GM12878 (cell line): ENCODE results near the gene HPSE. TPM values are rescaled to one million over a fixed set of nuclear protein-coding genes. Genes with fewer than 3 reads are reported as not detected.

Experiments used
- ATAC-seq: fragments of 200-7000 bp; cut with Tn5 transposase; 3 replicates; pipeline ENCODE4 v1.9.1; 2020; ENCODE audit warnings: mild to moderate bottlenecking, moderate library complexity
- BruUV-seq: library from RNA; stranded (reverse); fragments of 400-500 nt; replicated peaks from 2 replicates; lab custom pipeline; 2021; lab: Mats Ljungman, UMichigan
- CTCF ChIA-PET: fragments of 300-600 bp; sonication (Branson Sonifier 250); formaldehyde crosslinking; extraction: SDS; loops from one replicate; lab custom pipeline; 2021; ENCODE audit warnings: inconsistent platforms; lab: Yijun Ruan, JAX
- POLR2A ChIA-PET: fragments of 350-600 bp; formaldehyde crosslinking; extraction: SDS; loops from one replicate; lab custom pipeline; 2021; ENCODE audit warnings: inconsistent platforms; lab: Charles Lee
- RAD21 ChIA-PET: fragments of 300-600 bp; sonication (Branson Sonifier 250); formaldehyde crosslinking; loops from one replicate; lab custom pipeline; 2023; ENCODE audit warnings: antibody characterized with exemption; ENCODE audit not compliant: unreplicated experiment; lab: Charles Lee
- SMC1A ChIA-PET: fragments of 300-600 bp; sonication (Branson Sonifier 250); formaldehyde crosslinking; loops from one replicate; lab custom pipeline; 2023; ENCODE audit not compliant: unreplicated experiment, uncharacterized antibody; lab: Charles Lee
- DNase-seq: peaks from one replicate; pipeline ENCODE4 v3.0.0-alpha.2; 2011; ENCODE audit warnings: low read depth, low spot score
- FAIRE-seq: peaks from 3 replicates; lab custom pipeline; 2011; peaks lifted over from hg19 to GRCh38; lab: Jason Lieb, UNC
- H2AFZ ChIP-seq: 2 replicates; pipeline ENCODE4 v1.6.0; 2011; ENCODE audit warnings: low read depth, low read length, control low read depth; ENCODE audit not compliant: control insufficient read depth
- H3K27ac ChIP-seq: 2 replicates; pipeline ENCODE4 v1.5.1; 2011; ENCODE audit warnings: control low read depth; ENCODE audit not compliant: control insufficient read depth, insufficient read depth
- H3K27me3 ChIP-seq, 2 experiments: replicated peaks in 1 of 2; 2 replicates each; pipeline versions ENCODE4 v1.6.0 to v1.6.1; 2011; ENCODE audit warnings: low read length in 1 of 2; ENCODE audit not compliant: control insufficient read depth in 2 of 2, insufficient read depth in 2 of 2
- H3K36me3 ChIP-seq, 2 experiments: 2 replicates each; pipeline ENCODE4 v1.5.1; 2011; ENCODE audit warnings: low read length in 1 of 2; ENCODE audit not compliant: control insufficient read depth in 2 of 2, insufficient read depth in 2 of 2
- H3K4me1 ChIP-seq: 2 replicates; pipeline ENCODE4 v1.6.1; 2011; ENCODE audit warnings: mild to moderate bottlenecking, low read length, moderate library complexity, mixed read lengths; ENCODE audit not compliant: control insufficient read depth, insufficient read depth
- H3K4me2 ChIP-seq: 2 replicates; pipeline ENCODE4 v1.6.0; 2011; ENCODE audit warnings: control low read depth; ENCODE audit not compliant: control insufficient read depth, insufficient read depth
- H3K4me3 ChIP-seq: fragments of 200-600 bp; sonication (generic); 2 replicates; pipeline ENCODE4 v1.5.1; 2016
- H3K79me2 ChIP-seq: 2 replicates; pipeline ENCODE4 v1.6.0; 2011; ENCODE audit warnings: low read length; ENCODE audit not compliant: control insufficient read depth, insufficient read depth
- H3K9ac ChIP-seq: 2 replicates; pipeline ENCODE4 v1.8.0; 2011; ENCODE audit warnings: low read length, control low read depth, mixed read lengths; ENCODE audit not compliant: control insufficient read depth, insufficient read depth
- H3K9me3 ChIP-seq: replicated peaks from 3 replicates; pipeline ENCODE4 v1.5.1; 2011; ENCODE audit warnings: mild to moderate bottlenecking, low read length; ENCODE audit not compliant: control insufficient read depth, insufficient read depth
- H4K20me1 ChIP-seq: 2 replicates; pipeline ENCODE4 v1.6.0; 2011; ENCODE audit not compliant: control insufficient read depth, insufficient read depth
- ATF7 ChIP-seq: fragments of 450-650 bp; IDR thresholded peaks from 2 replicates; pipeline ENCODE4 v1.6.1; 2016; ENCODE audit warnings: low read depth, mild to moderate bottlenecking
- CTCF ChIP-seq, 3 experiments: IDR thresholded peaks in 2 of 3; conservative IDR thresholded peaks in 1 of 3; 2 replicates each; pipeline ENCODE4 v1.5.1; 2011; ENCODE audit warnings: low read depth in 3 of 3, low read length in 3 of 3, mild to moderate bottlenecking in 3 of 3, control low read depth in 2 of 3, moderate library complexity in 2 of 3, inconsistent platforms in 1 of 3, mixed read lengths in 1 of 3; ENCODE audit not compliant: control insufficient read depth in 2 of 3, insufficient read depth in 1 of 3; ENCODE audit errors: extremely low read depth in 1 of 3
- ESRRA ChIP-seq: IDR thresholded peaks from 2 replicates; pipeline ENCODE4 v1.6.1; 2012; ENCODE audit warnings: mild to moderate bottlenecking, low read length, improper control_type of control experiment
- FOXK2 ChIP-seq: fragments of 450-650 bp; IDR thresholded peaks from 2 replicates; pipeline ENCODE4 v1.6.1; 2017; ENCODE audit warnings: mild to moderate bottlenecking, moderate library complexity
- GABPA ChIP-seq: IDR thresholded peaks from 2 replicates; pipeline ENCODE4 v1.6.1; 2014; ENCODE audit warnings: antibody characterized with exemption, low read depth, mild to moderate bottlenecking, inconsistent platforms
- PKNOX1 ChIP-seq: fragments of 450-650 bp; IDR thresholded peaks from 2 replicates; pipeline ENCODE4 v1.6.1; 2016; ENCODE audit warnings: mild to moderate bottlenecking
- POLR2AphosphoS5 ChIP-seq: IDR thresholded peaks from 2 replicates; pipeline ENCODE4 v1.6.1; 2011; ENCODE audit warnings: mild to moderate bottlenecking, low read length, inconsistent platforms
- RAD21 ChIP-seq: IDR thresholded peaks from 2 replicates; pipeline ENCODE4 v1.6.1; 2011; ENCODE audit warnings: mild to moderate bottlenecking, low read depth, low read length, moderate library complexity; ENCODE audit not compliant: insufficient read depth
- RELB ChIP-seq: fragments of 450-650 bp; IDR thresholded peaks from 2 replicates; pipeline ENCODE4 v1.6.1; 2017; ENCODE audit warnings: low read depth, mild to moderate bottlenecking, moderate library complexity
- SPI1 ChIP-seq: IDR thresholded peaks from 2 replicates; pipeline ENCODE4 v1.6.1; 2011; ENCODE audit warnings: low read depth, mild to moderate bottlenecking, low read length, moderate library complexity, borderline replicate concordance; ENCODE audit not compliant: insufficient read depth
- ZZZ3 ChIP-seq: IDR thresholded peaks from 2 replicates; pipeline ENCODE4 v1.6.1; 2011; ENCODE audit warnings: low read depth; ENCODE audit not compliant: control insufficient read depth, insufficient read length
- WGBS: methylation state at CpG from one replicate; pipeline ENCODE4 v1.1.6; 2016; ENCODE audit warnings: low lambda C conversion rate; ENCODE audit not compliant: insufficient replicate concordance, insufficient coverage; ENCODE audit errors: missing lambda C conversion rate; 5-methylcytosine and 5-hydroxymethylcytosine counted together
- in situ Hi-C: fragments of 300-500 bp; cut with MboI; formaldehyde crosslinking; loops from 9 replicates; pipeline ENCODE4 v1.14.3; 2018; ENCODE audit warnings: mixed read lengths
- intact Hi-C: fragments of 100-400 bp; cut with micrococcal nuclease; formaldehyde crosslinking; loops from one replicate; pipeline ENCODE4 v1.14.2; 2022; ENCODE audit not compliant: unreplicated experiment
- polyA plus RNA-seq, 11 experiments: library from polyadenylated mRNA; depleted of rRNA in 4 of 11; unstranded in 6 of 11; stranded (reverse) in 5 of 11; fragments of >200 nt; fragmentation: Nextera tagmentation in 4 of 11; fragmentation: Illumina TruSeq in 1 of 11; extraction: Ambion mirVana in 4 of 11; extraction: Trizol in 1 of 11; gene quantifications; 1 replicate in 1 of 11; 2 replicates in 10 of 11; pipeline versions ENCODE4 v1.2.1 to v1.2.3, GENCODE V29; 2011 to 2016; ENCODE audit warnings: inconsistent platforms in 2 of 11, missing spikeins in 2 of 11, low read depth in 1 of 11
- total RNA-seq, 4 experiments: library from RNA; depleted of rRNA in 3 of 4; stranded (reverse); fragments of >200 nt in 3 of 4; fragmentation: Illumina TruSeq in 1 of 4; extraction: Trizol in 1 of 4; gene quantifications; 2 replicates each; pipeline versions ENCODE4 v1.2.1 to v1.2.3, GENCODE V29; 2013 to 2021

Gene HPSE
- total and polyA plus RNA-seq, 10 of the 15 experiments (the other 5 are each of a cell fraction or from before 2014, with no cell fraction given), result 0.16 to 0.89 (median 0.58) TPM

GRCh38 chr4:83281307-83281706, 53.3 kb downstream of the HPSE start:
- POLR2A ChIA-PET, result interaction anchor here (0.6 to 2.2 kb wide), 10 partner anchors 9 to 244 kb away, joined by 3 to 9 read pairs (median 3); no protein-coding TSS in a partner anchor
- no peak for TF ChIP-seq FOXK2
- TF ChIP-seq SPI1, result no peak
- TF ChIP-seq ESRRA, result no peak
- no peak for TF ChIP-seq ZZZ3
- TF ChIP-seq RAD21, result 0 out of 2 replicates have a peak, but pooled peaks have one; percentile 13
- 0 out of 2 replicates have a peak, but pooled peaks have one; percentile 14 for TF ChIP-seq POLR2AphosphoS5
- no peak for TF ChIP-seq ATF7
- TF ChIP-seq RELB, result 0 out of 2 replicates have a peak, but pooled peaks have one; percentile 6
- peak; percentile 87 for TF ChIP-seq PKNOX1
- TF ChIP-seq CTCF (IDR thresholded peaks at IDR 0.05 in 2 of 3, conservative IDR thresholded peaks at IDR 0.05 in 1 of 3; ENCODE audit: control insufficient read depth in 2 of 3, extremely low read depth in 1 of 3, insufficient read depth in 1 of 3, low read depth in 3 of 3, low read length in 3 of 3), result peak; percentile 8 to 35 (median 17); a peak in 2 of 6 replicates
- TF ChIP-seq GABPA, result no peak
- Histone ChIP-seq H3K4me1 (peaks cover 13% of the 10 kb centered on the region), H2AFZ (no peak overlapping the region; the same call in 1 of the 2 replicates), H3K9ac (peak overlapping the region; percentile 49; the same call in 1 of the 2 replicates), H4K20me1 (no peaks in the 10 kb centered on the region), H3K27ac (peak overlapping the region; percentile 68), H3K9me3 (no peaks in the 10 kb centered on the region), H3K4me2 (peak overlapping the region; percentile 90), H3K36me3 (peaks cover 2 to 4% of the 10 kb centered on the region in 2 experiments; a peak in 3 of 4 replicates), H3K4me3 (peak overlapping the region; percentile 39; the same call in 1 of the 2 replicates), H3K27me3 (no peaks in the 10 kb centered on the region), H3K79me2 (peaks cover 38% of the 10 kb centered on the region)
- in situ Hi-C loops (loop anchor here (5.0 kb wide), 1 partner anchor 389 kb away; the partner anchor contains the start of gene SEC31A), intact Hi-C loops (loop anchor here (5.0 to 10.0 kb wide), 4 partner anchors 176 to 817 kb away; partner anchors contain the start of genes HELQ, MRPS18C and THAP9)
- RAD21 ChIA-PET, result interaction anchor here (0.6 to 5.9 kb wide), 34 partner anchors 9 to 431 kb away, joined by 3 to 70 read pairs (median 5); partner anchors contain the start of genes COPS4, LIN54 and PLAC8
- WGBS, result 27% methylated on average over 4 of the region's 4 CpGs
- SMC1A ChIA-PET, result interaction anchor here (0.9 to 6.3 kb wide), 39 partner anchors 9 to 429 kb away, joined by 3 to 85 read pairs (median 5); partner anchors contain the start of genes COPS4 and THAP9
- BruUV-seq, result no TSS peak
- CTCF ChIA-PET, result interaction anchor here (0.7 to 7.0 kb wide), 39 partner anchors 10 to 435 kb away, joined by 3 to 147 read pairs (median 7); partner anchors contain the start of genes COPS4, PLAC8 and THAP9
- ATAC-seq, result peak; percentile 64
- no peak for DNase-seq
- FAIRE-seq, result no peak
